Measurements from ENCODE around the gene SLC13A1.

GRCh38 chr7:123067814-123068213, 132.0 kb downstream of the SLC13A1 start:
- TF ChIP-seq POLR2A (IDR thresholded peaks at IDR 0.05) (no peak), CTCF (IDR thresholded peaks at IDR 0.05) (no peak)

All from adrenal gland (tissue), 5 donors.